Thoracic aorta (tissue), 2 donors: Measurements from ENCODE around the gene XRN1. TPM values are rescaled to one million over a fixed set of nuclear protein-coding genes. Genes with fewer than 3 reads are reported as not detected.

Experiments
- ATAC-seq: fragments of 150-250 bp; one replicate; pipeline ENCODE4 v1.8.0; 2017; ENCODE audit warnings: low read depth; ENCODE audit not compliant: insufficient number of reproducible peaks, low FRiP score
- DNase-seq: peaks from one replicate; pipeline ENCODE4 v3.0.0-alpha.2; 2020; ENCODE audit warnings: low spot score
- H3K27ac ChIP-seq, 2 donors: fragments of 200-600 bp; sonication (generic); 1 replicate in 1 of 2; 2 replicates in 1 of 2; pipeline ENCODE4 v1.5.1; 2016; ENCODE audit warnings: mild to moderate bottlenecking in 2 of 2, moderate library complexity in 2 of 2
- H3K27me3 ChIP-seq: fragments of 200-600 bp; sonication (generic); replicated peaks from 2 replicates; pipeline ENCODE4 v1.6.0; 2016; ENCODE audit warnings: mild to moderate bottlenecking; ENCODE audit not compliant: insufficient read depth
- H3K36me3 ChIP-seq: fragments of 200-600 bp; sonication (generic); one replicate; pipeline ENCODE4 v1.5.1; 2016
- H3K4me1 ChIP-seq, 2 donors: fragments of 200-600 bp; sonication (generic); 1 replicate in 1 of 2; 2 replicates in 1 of 2; pipeline versions ENCODE4 v1.5.1 to v1.6.0; 2016; ENCODE audit warnings: low read depth in 2 of 2, mild to moderate bottlenecking in 1 of 2; ENCODE audit not compliant: control insufficient read depth in 1 of 2
- H3K4me3 ChIP-seq: fragments of 200-600 bp; sonication (generic); 2 replicates; pipeline ENCODE4 v1.5.1; 2016; ENCODE audit warnings: mild to moderate bottlenecking
- H3K9me3 ChIP-seq: fragments of 200-600 bp; sonication (generic); 2 replicates; pipeline ENCODE4 v1.5.1; 2016
- total RNA-seq, 2 donors: library from RNA; depleted of rRNA; stranded (reverse); fragments of >200 nt; gene quantifications; one replicate each; pipeline versions ENCODE4 v1.1.0 to v1.2.3, GENCODE V29; 2016
- TF ChIP-seq, protein P1 (sequence below): fragments of 200-600 bp; sonication (generic); IDR thresholded peaks from one replicate; pipeline ENCODE4 v1.5.1; 2019; ENCODE audit warnings: antibody characterized with exemption

Gene XRN1, protein sequence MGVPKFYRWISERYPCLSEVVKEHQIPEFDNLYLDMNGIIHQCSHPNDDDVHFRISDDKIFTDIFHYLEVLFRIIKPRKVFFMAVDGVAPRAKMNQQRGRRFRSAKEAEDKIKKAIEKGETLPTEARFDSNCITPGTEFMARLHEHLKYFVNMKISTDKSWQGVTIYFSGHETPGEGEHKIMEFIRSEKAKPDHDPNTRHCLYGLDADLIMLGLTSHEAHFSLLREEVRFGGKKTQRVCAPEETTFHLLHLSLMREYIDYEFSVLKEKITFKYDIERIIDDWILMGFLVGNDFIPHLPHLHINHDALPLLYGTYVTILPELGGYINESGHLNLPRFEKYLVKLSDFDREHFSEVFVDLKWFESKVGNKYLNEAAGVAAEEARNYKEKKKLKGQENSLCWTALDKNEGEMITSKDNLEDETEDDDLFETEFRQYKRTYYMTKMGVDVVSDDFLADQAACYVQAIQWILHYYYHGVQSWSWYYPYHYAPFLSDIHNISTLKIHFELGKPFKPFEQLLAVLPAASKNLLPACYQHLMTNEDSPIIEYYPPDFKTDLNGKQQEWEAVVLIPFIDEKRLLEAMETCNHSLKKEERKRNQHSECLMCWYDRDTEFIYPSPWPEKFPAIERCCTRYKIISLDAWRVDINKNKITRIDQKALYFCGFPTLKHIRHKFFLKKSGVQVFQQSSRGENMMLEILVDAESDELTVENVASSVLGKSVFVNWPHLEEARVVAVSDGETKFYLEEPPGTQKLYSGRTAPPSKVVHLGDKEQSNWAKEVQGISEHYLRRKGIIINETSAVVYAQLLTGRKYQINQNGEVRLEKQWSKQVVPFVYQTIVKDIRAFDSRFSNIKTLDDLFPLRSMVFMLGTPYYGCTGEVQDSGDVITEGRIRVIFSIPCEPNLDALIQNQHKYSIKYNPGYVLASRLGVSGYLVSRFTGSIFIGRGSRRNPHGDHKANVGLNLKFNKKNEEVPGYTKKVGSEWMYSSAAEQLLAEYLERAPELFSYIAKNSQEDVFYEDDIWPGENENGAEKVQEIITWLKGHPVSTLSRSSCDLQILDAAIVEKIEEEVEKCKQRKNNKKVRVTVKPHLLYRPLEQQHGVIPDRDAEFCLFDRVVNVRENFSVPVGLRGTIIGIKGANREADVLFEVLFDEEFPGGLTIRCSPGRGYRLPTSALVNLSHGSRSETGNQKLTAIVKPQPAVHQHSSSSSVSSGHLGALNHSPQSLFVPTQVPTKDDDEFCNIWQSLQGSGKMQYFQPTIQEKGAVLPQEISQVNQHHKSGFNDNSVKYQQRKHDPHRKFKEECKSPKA (N-terminal part only)
- total RNA-seq, result 10 to 100 TPM; 29.0 to 66.9 TPM

DNA sequence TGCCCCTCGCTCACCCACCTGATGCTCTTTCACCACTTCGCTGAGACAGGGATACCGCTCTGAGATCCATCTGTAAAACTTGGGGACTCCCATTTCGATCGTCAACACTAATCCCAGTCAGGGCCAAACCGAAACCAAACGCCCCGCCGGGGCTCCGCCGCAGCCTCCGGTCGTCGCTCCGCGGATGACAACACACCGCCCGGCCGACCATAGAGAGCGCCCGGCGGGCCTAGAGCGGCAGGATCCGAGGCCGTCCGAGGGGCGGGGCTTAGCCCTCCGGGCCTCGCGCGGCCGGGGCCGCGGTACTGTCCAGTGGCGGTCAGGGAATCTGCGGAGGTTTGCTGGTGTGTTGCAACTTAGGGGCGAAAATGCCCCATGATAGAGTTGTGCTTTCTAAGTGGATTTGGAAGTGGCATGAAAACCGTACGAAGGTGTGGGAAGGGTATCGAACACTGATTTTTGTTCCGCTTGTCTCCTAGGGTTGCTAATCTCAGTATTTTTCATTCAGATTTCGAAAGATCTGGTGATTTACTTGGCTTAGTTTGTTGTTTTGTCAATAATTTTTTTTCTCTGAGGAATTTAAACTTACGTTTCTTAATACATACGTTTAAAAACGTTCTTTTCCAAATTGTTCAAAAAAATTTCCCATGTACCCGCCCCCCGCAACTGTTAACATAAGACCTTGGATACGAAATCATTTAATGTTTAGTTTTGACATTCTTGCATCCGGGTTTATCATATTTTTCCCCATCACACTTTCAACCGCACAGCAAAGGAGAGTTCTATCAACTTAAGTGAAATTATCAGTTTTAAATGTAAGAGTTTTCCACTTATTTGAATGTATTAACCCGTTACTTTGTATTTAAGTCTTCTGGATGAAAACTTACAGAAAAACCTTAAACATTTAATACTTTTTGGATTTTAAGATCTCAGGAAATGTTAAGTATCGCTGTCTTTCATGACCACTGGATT lies at the start of gene XRN1:
TSS of gene XRN1 (minus strand) at position 186 of the 972 bp plus-strand sequence. CDS start at position 93, 93 bp downstream.
- H3K27ac ChIP-seq, result peak within 1 kb of the TSS; percentile 97
- peaks cover 4% of the 10 kb centered on the region for H3K36me3 ChIP-seq
- DNase-seq, result peak; percentile 81
- ATAC-seq, result peak; percentile 93
- TF ChIP-seq, protein P1, sequence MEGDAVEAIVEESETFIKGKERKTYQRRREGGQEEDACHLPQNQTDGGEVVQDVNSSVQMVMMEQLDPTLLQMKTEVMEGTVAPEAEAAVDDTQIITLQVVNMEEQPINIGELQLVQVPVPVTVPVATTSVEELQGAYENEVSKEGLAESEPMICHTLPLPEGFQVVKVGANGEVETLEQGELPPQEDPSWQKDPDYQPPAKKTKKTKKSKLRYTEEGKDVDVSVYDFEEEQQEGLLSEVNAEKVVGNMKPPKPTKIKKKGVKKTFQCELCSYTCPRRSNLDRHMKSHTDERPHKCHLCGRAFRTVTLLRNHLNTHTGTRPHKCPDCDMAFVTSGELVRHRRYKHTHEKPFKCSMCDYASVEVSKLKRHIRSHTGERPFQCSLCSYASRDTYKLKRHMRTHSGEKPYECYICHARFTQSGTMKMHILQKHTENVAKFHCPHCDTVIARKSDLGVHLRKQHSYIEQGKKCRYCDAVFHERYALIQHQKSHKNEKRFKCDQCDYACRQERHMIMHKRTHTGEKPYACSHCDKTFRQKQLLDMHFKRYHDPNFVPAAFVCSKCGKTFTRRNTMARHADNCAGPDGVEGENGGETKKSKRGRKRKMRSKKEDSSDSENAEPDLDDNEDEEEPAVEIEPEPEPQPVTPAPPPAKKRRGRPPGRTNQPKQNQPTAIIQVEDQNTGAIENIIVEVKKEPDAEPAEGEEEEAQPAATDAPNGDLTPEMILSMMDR, result no peak
- no peaks in the 10 kb centered on the region for H3K9me3 ChIP-seq
- no peaks in the 10 kb centered on the region for H3K27me3 ChIP-seq
- H3K4me3 ChIP-seq, result peak within 1 kb of the TSS; percentile 99
- H3K4me1 ChIP-seq, result peaks cover 26 to 29% of the 10 kb centered on the region in 2 donors

DNA sequence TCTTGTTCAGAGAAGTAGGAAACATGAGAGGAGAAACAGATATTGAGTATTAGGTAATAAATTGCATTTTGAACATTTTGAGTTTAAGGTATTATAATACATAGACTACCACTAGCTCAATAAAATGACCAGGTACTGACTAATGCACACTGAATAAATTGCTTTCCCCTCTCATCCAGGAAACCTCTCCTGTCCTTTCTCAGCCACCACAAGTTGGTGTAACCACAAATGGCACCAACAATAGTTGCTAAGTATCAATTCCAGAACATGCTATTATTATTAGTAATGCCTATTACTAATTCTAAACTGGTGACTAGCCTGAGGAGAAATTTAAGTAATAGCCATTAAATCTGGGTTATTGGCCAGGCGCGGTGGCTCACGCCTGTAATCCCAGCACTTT lies 47.3 kb upstream of the XRN1 start:
- DNase-seq (no peak), ATAC-seq (no peak)
- TF ChIP-seq, protein P1, result no peak
- no peaks in the 10 kb centered on the region for H3K27me3 ChIP-seq
- H3K4me3 ChIP-seq, result no peak overlapping the region
- H3K27ac ChIP-seq, result no peak overlapping the region
- no peaks in the 10 kb centered on the region for H3K9me3 ChIP-seq
- peaks cover 26% of the 10 kb centered on the region for H3K36me3 ChIP-seq
- peaks cover 0 to under 1% of the 10 kb centered on the region in 2 donors for H3K4me1 ChIP-seq

DNA sequence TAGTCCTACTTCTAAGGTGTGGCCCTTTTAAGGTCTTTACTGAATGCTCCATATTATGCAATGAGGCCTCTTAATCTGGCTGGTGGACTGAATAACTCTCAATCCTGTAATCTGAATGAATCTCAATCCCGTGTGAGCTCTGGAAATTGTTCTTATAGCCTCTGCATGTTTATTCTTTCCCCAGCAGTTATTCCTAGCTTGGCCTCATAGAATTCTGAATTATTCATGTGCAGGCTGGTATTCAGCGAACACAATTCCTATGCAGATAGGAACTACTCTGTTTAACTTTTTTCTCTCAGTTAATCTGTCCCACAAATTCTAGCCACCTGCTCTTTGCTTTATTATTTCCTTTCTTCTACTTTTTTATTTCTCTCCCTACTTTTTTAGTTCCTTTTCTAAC lies 44.3 kb upstream of the XRN1 start:
- H3K36me3 ChIP-seq, result peaks cover 33% of the 10 kb centered on the region

DNA sequence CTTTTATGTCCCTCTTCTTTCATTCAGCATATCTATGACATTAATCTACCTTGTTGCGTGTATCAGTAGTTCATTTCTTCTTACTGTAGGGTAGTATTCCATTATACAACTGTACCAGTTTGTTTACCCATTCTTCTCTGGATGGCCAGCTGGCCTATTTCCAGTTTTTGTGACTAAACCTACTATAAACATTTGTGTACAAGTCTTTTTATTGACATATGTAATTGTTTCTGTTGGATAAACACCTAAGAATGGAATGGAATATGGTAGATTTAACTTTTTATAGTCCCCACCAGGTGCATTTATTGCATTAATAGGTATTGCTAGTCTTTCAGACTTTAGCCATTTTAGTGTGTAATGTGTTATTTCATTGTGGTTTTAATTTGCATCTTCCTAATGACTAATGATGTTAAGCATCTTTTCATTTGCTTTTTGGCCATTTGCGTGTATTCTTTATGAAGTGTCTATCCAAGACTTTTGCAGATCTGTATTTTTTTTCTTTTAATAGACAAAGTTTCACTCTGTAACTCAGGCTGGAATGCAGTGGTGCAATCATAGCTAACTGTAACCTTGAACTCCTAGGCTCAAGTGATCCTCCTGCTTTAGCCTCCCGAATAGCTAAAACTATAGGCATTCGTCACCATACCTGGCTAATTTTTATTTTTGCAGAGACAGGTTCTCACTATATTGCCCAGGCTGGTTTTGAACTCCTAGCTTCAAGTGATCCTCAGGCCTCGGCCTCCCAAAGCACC lies 41.9 kb upstream of the XRN1 start:
- no peaks in the 10 kb centered on the region for H3K4me1 ChIP-seq
- no peak for DNase-seq
- ATAC-seq, result no peak
- peaks cover 34% of the 10 kb centered on the region for H3K36me3 ChIP-seq
- TF ChIP-seq, protein P1, result no peak
- no peaks in the 10 kb centered on the region for H3K9me3 ChIP-seq
- no peaks in the 10 kb centered on the region for H3K27me3 ChIP-seq
- no peak overlapping the region for H3K27ac ChIP-seq
- no peak overlapping the region for H3K4me3 ChIP-seq

More for the DNA sequence above, 44.3 kb upstream of the XRN1 start:
- DNase-seq (no peak), ATAC-seq (no peak)
- Histone ChIP-seq H3K27me3 (no peaks in the 10 kb centered on the region), H3K4me1 (no peaks in the 10 kb centered on the region), H3K4me3 (no peak overlapping the region), H3K9me3 (no peaks in the 10 kb centered on the region), H3K27ac (no peak overlapping the region)
- TF ChIP-seq, protein P1, result no peak
